Superior temporal gyrus (tissue), 1 donor: ENCODE data around the gene SMYD3.

Experiments
- DNase-seq: peaks from one replicate; pipeline ENCODE4 v3.0.0-alpha.2; 2016; ENCODE audit errors: extremely low spot score

Gene SMYD3

DNA sequence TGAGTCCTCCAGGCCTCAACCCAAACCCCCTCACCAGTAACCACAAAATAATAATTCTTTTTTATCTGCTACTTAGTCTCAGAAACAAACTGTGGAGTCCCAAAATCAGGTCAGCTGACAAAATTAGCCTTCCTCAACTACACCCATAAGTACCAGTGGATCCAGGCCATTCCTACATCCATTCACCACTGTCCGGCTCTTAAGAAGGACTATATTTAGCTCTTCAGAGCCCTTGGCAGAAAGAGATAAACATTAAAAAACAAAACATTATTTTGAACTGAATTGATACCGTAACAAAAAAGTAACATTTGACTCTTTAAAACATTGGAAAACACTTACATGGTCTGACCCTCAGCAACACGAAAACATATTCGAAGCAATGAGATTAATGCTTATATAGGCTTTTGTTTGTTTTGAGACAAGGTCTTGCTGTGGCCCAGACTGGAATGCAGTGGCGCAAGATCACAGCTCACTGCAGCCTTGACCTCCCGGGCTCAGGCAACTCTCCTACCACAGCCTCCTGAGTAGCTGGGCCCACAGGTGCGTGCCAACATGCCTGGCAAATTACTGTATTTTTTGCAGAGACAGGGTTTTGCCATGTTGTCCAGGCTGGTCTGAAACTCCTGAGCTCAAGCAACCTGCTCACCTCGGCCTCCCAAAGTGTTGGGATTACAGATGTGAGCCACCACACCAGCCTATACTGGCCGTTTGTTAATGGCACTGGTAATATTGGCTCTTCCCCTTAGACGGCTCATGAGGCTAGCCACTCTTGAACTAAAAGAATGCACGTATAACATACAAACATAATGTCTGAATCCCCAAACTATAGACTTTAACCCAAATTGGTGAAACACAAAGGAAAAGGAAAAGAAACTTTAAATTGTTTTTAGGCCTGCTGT lies 330.7 kb downstream of the SMYD3 start:
- no peak for DNase-seq

DNA sequence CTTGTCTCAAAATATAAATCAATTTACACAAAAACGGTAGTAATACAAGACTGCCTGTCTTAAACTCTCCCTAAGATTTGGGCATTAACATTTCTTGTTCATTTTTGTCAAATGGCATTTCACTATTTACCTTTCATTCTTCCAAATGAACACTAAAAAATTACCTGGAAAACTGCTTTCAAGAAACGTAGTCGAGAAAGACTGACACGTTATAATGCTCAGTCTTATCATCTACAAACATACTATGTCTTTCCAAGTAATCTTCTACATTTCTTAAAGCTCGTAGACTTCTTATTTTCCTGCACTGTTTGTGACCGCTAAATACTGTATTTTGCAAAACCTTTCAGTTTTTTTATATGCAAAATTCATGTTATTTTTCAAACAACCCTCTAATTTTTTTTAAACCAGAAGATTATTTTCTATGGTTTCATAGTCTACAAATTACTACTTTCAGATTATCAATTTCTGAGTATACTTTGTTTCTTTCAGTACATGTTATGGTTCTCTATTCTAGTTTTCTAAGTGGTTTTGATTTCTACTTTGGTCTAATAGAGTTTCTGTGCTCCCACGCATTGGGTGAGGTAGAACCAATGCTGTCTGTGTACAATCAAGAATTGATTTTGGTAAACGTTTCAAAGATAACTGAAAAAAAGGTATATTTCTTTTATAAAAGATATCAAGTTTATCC lies 336.4 kb downstream of the SMYD3 start:
- DNase-seq = no peak

DNA sequence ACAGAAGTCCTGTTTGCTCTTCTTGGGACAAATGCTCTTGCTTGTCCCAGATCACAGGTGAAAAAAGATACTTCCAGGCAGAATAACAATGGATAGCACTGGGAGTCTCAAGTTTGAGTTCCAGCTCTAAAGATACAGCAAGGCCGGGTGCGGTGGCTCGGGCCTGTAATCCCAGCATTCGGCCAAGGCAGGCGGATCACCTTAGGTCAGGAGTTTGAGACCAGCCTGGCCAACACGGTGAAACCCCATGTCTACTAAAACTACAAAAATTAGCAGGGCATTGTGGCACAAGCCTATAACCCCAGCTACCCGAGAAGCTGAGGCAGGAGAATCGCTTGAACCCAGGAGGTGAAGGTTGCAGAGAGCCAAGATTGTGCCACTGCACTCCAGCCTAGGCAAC lies 337.6 kb downstream of the SMYD3 start:
- no peak for DNase-seq

DNA sequence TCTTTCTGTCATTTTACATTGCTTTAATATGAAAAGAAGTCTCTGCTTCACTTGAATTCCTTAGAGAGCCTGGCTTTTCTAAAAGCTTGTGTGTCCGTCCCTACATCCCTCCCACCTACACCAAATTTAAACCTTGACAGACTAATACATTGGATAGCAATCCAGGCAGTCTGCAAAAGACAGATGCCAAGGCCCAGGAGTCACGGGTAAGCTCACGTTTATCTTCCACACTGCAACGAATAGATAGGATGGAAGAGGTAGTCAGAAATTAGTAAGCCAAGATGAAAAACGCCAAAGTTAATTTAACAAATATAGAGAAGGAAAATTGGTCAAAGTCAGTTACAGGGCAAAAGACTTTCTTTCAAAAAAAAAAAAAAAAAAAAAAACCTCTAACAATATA lies 338.1 kb downstream of the SMYD3 start:
- no peak for DNase-seq

DNA sequence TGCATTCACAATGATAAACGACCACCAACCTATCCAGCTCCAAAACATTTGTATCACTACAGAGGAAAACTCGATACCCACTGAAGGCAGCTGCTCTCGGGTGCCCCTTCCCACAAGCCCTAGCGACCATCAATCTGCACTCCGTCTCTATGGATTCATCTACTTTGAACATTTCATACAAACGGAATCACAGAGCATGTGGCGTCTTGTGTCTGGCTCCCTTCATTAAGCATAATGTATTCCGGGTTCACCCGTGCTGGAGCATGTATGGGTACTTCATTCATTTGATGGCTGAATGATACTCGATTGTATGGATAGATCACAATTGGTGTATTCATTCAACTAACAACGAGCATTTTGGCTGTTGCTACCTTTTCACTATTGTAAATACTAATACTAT lies 340.2 kb downstream of the SMYD3 start:
- no peak for DNase-seq

DNA sequence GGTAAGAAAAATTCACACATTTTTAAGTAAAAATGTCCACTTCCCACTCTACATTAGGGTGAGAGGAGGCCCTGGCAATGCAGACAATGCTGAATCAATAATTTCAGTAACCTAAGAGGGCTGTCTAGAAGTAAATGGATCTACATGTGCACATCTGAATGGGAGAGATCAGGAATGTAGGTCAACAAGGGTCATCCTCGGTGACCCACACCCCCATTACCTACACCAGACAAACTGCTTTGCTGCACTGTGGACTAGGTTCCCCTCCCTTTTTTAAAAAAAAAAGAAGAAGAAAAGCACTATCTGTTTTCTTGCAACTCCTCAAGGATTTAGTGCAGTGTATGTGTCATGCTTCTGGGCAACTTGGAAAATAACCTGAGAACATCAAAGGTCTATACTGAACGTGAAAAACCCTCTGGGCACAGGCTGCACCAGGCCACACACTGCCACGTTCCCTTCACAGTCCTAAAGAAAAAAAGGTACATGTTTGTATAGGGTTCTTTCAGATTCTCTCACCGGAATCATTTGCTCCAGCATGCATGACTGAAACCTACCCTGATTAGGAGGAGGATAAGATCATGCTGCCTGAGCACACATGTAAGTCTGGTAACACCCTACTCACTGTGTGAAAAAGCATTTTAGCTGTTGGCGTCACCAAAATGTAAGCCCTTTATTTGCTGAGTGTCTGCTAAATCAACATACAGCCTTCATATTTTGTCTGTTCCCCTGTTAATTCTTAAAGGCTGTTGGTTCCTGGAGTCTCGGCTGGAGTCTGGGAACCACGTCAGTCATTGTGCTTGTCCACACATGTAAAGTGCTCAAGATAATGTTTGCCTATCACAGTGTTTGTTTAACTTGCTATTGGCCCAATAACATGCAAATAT lies 341.0 kb downstream of the SMYD3 start:
- DNase-seq = no peak

DNA sequence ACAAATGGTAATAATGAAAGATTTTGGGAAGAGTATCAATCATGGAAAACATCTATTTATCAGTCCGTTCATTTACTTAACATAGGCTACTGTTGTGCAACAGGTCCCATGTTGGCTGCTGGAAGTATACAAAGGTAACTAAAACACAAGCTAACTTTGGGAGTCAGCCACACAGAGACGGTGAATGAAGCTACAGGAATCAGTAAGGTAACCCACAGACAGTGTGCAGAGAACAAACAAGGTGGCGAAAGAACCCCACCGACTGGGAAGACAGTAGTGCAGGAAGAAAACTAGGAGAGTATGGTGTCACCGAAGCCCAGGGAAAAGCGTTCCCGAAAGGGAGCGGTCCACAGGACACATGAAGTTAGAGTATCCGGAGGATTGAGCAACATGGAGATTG lies 342.3 kb downstream of the SMYD3 start:
- no peak for DNase-seq

DNA sequence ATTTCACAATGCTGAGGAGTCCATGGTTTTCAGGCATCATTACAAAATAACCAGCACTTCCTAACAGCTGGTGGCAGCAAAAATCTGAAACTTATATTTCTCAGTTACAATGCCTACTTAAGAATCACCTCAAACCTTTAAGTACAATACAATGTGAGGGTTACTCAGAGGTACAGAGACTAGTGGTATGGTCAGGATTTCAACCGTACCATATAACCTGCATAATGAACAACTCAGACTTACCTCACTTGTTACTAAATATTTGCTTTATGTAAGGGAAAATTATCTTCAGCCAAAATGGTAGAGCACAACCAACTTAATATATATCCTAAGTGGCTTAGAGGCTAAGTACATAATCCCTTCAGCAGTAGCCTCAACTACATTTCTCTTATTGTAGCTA lies 344.5 kb downstream of the SMYD3 start:
- no peak for DNase-seq

DNA sequence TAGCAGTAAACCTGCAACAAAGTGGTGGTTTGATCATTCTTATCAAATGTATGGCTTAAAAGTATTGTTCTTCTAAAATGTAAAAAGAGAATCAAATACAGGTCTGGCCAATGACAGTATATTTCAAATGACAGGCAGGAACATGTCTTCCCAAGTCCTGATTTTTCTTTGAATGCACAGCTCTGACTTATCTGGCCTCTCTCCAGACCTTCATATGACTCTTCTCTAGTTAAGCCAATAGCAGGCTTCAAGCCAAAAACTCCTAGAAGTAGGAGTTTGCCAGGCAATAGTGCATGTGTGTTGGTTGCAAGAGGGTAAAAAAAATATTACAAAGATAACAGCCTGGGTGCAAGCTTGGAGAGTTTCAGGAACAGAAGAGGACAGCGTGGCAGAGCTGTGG lies 345.5 kb downstream of the SMYD3 start:
- no peak for DNase-seq

DNA sequence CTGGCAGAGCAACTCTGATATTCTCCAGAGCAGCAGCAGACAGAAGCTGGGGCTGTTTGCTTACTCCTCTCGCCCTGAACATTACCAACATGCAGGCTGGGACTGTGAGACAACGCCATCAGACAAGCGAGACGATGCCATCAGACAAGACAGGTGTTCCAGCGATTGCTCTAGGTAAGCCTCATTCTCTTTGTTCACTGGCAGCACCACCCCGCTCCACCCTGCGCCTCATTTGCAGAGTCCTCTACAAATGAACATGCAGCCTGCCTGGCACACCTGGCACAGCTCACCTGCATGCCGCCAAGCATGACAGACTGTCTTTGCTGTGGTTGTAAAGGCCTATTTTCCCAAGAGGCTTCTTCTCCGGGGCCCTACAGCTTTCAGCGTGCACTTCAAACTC lies 346.2 kb downstream of the SMYD3 start:
- no peak for DNase-seq

DNA sequence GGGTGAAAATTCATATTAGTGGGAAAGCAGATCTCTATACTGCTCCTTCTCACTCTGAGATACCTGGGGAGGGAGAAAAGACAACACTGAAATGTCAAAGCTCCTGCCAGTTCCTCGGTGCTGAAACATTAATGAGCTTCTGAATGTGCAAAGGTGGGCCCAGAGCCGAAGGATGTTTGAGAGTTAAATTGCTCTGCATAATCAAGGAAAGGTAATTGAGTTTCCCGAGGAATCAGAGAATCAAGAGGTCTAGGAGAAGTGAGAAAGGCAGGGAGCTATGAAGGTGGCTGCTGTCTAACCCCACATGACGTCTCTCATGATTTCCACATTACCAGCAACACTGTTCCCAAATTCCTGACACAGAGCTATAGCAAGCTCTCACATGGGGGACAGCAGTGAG lies 346.7 kb downstream of the SMYD3 start:
- no peak for DNase-seq

DNA sequence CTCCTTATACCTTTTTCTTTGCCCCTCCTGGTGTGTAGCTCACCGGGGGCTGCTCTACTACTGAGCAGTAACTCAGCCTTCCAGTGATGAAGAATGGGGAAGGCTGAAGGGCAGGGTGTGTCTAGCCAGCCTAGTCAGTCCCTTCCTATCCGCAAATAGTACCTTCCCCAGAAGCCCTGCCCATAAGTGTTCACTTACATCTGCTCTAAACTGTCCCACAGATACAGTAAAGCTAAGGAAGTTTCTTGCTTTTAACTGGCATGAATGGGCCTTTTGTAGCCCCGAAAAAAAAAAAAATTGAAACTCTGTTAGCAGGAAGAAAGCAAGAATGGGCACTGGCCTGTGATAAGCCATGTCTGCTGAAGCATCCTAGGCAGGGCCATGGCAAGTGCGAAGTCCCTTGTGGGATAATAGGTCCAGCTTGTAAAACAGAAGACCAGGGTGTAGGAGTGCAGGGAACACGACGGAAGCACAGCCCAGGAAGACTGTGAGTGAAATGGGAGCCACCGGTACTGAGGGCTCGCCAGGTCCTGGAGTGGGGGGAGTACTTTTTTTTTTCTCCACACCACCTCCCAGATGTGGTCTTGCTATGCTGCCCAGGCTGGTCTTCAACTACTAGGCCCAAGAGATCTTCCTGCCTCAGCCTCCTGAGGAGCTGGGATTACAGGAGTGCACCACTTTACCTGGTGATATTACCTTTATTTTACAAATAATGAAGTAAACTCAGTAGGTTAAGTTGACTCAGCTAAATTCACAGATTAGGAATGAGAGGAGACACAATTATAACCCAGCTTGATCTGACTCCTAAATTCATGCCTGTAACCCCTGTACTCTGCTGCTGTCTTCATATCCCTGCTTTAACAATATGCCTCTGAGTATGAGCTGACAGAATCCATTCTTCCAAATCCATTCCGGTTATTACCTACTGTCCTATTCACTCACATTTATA lies 347.5 kb downstream of the SMYD3 start:
- DNase-seq = no peak

DNA sequence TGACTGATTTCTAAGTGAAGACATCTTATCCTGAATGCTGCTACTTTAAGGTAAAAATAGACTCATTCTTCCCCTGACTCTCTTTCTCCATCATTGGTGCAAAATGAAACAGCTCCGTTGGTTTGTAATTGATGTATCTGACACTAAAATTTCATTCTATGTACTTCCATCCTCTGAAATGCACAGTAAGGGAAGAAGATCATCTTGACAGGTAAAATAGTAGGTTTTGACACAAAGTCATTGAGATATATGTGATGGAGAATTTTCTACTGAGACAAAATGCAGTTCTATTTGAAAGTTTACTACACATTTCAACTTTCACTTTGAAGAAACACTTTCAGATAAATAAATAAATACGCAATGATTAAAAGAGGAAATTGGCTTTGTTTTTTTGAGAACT lies 348.9 kb downstream of the SMYD3 start:
- DNase-seq = no peak

DNA sequence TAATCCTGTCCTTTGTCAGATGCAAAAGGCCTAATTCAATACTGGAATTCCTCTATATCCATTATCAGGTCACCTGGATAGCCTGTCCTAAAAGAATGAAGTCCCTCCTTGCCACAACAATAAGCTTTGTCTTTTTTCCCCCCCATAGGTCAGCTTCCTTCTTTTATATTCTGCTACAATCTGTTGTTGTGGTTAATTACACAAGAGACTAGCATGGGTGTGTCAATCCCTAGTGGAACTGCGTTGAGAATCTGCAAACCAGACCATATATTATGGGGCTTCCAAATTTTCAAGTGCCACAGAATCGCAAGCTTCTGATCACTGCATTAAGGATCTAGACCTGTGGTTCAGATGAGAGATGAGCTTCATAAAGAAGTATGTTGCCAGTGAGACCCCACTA lies 349.6 kb downstream of the SMYD3 start:
- no peak for DNase-seq

DNA sequence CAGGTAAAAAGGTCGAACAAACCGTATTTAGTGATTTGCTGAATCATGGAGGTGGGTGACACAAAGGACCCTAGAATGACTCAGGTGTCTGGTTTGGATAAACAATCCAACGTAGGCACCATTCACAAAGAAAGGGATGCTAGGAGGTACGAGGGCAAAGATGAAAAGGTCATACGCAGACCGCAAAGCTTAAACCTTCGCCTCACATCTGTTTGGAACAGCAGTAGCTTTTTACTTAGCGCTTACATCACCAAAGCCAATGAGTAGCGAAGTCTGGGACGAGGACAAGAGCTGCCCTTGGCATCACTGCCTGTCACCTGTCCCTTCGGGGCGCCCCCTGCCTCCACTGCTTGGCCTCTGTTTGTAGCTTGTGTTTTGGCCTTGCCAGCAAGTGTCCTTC lies 350.2 kb downstream of the SMYD3 start:
- DNase-seq = no peak

DNA sequence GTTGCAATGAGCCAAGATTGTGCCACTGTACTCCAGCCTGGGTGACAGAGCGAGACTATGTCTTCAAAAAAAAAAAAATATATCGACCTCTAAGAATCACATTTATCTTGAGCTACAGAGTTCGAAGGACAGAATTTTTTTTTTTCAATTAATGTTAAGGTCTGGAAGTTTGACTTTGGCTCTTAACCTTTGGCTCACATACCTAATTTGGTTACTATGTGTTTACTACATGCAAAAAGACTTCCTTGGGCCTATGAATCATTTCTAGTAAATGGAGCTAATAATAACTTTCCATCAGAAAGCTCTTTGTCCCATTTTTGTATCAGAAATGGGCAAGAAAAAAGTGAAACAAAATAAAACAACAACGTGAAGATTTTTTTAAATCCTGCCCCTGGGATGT lies 351.2 kb downstream of the SMYD3 start:
- DNase-seq = no peak

DNA sequence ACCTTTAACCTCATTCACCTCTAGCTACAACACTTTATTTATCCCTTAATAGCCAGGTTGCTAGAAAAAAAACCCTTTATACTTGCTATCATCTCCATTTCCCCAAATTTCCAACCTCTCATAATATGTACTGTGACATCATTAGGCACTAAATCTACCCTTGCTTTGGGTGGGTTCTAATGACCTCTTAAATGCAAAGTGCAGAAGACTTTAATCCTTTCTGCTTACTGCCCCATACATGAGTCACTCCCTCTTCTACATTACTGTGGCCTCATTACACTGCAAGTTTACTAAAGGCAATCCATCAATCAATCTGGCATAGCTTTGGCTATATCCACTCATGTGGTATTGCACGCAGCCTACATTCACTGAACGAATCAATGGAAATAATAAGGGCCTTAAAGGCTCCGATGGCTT lies 353.3 kb downstream of the SMYD3 start:
- no peak for DNase-seq

DNA sequence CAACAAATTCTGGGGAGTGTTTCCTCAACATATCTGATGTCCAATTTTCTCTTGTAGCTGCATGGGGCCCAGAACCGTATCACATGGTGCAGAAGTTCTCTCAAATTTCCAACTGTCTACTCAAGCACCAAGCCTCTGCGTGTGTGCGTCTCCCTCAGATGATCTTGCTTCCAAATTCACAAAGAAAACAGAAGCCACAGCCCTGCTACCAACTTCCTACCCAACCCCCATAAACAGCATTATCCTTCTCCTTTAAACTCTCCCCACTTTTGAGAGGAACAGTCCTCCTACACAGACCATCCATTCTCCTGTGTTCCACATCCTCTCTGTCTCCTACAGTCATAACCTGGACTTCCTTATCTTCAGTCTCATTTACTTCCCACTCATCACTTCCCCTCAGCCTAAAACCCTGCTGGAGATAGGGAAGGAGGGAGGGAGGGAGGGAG lies 354.1 kb downstream of the SMYD3 start:
- no peak for DNase-seq

DNA sequence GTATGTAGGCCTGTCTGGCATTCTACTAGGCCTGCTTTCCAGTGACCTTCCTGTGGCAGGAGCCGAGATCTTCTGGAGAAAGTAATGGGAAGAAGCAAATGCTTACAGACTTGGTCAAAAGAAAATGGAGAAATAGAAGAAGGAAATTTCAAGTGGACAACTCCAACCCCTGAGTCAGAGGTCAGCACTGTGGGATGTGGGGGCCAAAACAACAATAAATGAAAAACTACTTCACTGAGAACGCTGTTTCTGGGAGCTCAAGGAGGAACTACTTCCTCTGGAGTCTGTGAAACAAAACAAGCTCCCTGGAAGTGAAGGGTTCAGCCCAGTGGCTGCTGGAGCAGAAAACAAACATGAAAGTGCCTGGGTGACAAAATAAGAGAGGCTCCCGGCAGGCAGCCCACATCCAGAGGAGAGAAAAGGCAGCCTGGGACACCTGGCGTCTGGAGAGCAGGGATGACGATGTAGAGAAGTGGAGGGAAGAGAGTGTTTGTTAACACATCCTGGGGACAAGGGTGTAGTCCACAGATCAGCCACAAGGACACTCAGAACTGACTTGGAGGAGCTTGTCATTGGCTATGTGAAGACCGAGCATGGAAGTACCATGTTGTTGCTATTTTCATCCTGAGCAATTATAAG lies 355.2 kb downstream of the SMYD3 start:
- no peak for DNase-seq

DNA sequence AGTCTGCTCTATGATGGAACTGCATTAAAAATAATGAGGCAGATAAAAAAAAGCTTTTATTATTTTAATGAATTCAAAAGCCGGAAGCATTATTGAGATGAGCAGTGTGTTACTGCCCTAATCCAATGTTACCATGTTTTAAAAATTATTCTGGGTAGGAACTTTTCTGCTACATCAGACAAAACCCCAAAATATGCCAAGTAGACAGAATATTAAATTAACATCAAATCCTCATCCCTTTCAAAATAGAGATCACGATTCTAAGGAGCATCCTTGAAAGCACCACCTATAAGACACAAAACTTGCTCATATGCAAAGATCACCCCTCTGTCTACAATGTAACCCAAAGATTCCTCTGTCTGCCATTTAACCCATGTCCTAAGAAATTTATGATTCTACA lies 357.5 kb downstream of the SMYD3 start:
- no peak for DNase-seq
